UCSD-AML1 (cell line): ENCODE results near the gene CCR3.

ENCODE experiments used
- DNase-seq: peaks from one replicate; lab custom pipeline; 2025; ENCODE audit not compliant: unreplicated experiment; lab: John Stamatoyannopoulos, UW

Gene CCR3

DNA sequence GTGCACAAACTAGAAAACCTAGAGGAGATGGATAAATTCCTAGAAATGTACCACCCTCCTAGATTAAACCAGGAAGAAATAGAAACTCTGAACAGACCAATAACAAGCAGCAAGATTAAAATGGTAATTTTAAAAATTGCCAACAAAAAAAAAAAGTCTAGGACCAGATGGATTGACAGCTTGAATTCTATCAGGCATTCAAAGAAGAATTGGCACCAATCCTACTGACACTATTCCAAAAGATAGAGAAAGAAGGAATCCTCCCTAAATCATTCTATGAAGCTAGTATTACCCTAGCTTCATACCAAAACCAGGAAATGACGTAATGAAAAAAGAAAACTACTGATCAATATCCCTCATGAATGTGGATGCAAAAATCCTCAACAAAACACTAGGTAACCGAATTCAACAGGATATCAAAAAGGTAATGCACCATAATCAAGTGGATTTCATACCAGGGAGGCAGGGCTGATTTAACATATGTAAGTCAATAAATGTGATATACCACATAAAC, 24.0 kb upstream of the CCR3 start:
- no peak for DNase-seq

DNA sequence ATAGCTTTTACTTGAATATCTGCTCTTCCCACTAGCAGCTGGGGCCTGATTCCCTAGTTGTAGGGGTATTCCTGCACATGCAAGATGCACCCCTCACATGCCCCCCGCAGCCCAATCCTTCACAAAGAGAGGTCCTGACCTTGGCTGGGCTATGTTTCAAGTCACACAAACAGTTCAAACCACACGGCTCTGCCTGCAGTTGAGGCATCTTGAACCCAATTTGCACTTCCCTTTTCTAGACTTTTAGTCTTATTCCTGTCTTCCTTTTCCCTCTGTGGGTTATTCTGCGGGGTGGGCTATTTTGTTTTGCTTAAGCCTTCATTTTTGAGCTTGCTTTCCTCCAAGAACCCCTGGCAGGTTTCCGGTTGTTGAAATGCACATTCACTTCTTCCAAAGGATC, 20.9 kb upstream of the CCR3 start:
- DNase-seq, result peak; percentile 55

DNA sequence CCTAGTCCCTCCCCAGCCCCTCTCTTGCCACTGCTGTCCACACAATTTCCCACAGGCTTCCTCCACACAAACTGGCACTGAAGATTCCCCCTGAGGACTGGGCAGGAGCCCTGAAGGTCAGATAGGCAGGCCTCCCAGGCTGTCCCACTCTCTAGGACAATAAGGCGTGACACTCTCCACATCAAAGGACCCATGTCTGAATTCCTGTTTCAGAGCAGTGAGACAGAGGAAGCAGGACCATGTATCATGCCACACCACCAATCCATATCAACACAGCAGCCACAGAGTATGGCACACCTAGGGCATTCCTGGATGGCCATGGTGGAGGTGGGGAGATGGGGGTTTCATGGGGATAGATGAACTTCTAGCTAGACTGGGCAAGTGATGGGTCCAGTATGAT, 20.3 kb upstream of the CCR3 start:
- DNase-seq, result peak; percentile 55

DNA sequence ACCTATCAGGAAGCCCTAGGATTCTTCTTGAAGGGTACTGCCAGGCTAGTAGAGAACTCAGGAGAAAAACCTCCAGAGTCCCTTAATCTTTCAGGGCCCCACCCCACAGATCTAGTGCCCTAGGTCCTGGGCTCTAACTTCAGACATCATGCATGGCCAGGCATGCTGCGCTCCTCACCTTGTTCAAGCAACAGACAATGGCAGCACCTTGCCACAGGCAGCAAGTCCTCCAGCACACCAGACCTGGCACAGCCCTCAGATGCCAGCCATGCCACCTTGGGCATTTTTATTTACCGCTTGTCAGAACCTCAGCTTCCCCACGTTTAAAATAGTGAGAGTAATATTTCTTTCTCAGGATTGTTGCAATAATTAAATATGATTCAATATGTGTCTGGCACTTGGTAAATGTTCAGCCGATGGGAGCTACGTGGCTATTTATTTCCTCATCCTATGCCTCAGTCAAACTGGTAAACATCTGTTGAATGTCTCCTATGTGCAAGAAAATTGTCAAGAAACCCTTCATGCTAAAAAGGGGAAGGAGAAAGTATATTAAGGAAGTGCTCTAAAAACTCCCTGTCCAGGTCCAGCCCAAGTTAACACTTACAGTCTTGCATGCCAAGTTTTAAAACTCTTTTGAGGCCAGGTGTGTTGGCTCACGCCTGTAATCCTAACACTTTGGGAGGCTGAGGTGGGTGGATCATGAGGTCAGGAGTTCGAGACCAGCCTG, 19.7 kb upstream of the CCR3 start:
- no peak for DNase-seq

DNA sequence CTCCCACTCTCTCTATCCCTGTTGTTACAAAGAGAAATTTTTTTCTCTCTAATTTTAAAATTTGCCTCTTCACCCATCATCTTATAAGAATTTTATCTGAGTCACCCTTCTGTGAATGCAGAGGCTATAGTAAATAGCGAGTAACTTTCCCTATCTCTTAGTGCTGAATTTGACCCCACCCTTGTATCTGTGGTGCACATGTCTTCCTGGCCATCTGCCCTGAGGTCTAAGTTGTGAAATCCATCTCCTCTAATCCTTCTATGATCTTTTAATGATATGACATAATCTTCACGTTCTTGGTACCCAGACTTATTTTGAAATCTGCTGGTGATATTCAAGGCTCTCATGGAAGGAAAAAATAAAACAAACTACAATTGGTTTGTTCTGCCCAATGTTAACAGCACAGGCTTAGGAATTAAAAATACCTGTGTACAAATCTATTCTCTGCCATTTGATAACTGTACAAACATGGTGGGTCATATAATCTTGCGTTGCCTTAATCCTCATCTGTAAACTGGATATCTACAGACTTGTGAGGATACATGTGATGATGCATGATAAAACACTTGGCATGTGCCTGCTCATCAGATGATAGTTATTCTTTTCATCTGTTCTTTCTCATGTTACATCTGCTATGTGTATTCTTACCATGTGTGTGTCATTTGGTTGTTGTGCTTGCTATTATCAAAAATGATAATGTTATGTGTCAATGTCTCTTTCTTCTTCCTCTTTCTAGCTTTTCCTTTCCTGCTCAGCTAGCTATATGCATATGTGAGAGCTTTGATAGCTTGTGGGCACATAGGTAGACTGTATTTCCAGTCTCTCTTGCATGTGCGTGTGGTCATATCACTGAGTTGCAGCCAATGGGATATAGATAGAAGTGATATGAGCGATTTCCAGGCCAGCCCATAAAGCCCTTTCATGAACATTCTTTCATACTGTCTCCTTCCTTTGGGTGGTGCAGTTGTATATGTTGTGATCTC, 13.7 kb upstream of the CCR3 start:
- no peak for DNase-seq

- no peak for DNase-seq
These were observed 10.9 kb upstream of the CCR3 start for GRCh38 chr3:46231323-46231722.

GRCh38 chr3:46233194-46233593, 9.1 kb upstream of the CCR3 start:
- peak; percentile 53 for DNase-seq

- no peak for DNase-seq
These were observed 6.8 kb upstream of the CCR3 start for GRCh38 chr3:46235425-46235824.

DNA sequence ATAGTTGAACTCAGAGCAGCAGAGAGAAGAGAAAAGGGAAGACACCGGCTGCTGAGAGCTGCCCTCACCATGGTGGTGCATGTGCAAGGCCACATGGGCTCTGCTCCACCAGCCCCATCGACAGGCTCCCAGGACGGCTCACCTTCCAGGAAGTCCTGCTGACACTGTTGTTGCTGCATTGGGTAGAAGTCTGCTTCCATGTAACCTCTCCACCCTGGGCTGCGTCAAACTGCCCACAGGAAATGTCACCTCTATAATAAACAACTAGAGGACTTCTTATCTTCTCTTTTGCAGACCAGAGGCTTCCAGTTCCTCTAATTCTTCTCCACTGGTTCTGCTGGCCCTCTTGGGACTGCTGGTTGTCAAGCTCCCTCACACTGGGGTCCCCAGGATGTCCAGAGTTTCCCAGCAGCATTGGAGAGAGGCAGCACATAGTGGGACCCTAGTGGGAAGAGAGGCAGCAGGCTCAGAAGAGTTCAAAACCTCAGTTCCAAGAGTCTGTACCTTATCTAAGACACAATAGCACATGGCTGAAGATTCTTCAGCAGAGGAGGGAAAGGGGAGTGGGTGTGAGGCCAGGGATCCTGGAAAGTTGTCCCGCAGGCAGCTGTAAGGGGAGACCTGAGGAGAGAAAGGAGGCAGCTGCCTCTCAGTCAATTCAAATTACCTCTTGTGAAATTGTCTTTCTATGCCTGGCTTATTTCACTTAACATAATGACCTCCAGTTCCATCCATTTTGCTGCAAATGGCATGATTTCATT, 5.8 kb upstream of the CCR3 start:
- DNase-seq, result peak; percentile 81

DNA sequence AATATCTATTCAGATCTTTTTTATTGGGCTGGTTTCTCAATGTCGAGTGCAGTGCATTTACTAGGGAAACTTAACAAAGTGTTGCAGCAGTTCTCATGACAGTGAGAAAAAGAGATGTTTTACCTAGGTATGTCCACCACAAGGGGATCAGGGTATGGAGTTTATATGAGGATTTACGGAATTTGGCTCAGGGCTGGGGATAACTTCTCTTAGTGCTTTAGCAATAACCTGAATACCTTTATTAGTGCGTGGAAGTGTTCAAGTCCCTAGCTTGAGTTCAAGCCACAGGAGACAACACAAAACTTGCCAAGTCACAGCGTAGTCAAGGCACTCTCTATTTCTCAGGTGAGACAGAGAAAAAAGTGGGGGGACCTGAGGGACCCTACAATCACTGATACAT, 3.9 kb upstream of the CCR3 start:
- no peak for DNase-seq

DNA sequence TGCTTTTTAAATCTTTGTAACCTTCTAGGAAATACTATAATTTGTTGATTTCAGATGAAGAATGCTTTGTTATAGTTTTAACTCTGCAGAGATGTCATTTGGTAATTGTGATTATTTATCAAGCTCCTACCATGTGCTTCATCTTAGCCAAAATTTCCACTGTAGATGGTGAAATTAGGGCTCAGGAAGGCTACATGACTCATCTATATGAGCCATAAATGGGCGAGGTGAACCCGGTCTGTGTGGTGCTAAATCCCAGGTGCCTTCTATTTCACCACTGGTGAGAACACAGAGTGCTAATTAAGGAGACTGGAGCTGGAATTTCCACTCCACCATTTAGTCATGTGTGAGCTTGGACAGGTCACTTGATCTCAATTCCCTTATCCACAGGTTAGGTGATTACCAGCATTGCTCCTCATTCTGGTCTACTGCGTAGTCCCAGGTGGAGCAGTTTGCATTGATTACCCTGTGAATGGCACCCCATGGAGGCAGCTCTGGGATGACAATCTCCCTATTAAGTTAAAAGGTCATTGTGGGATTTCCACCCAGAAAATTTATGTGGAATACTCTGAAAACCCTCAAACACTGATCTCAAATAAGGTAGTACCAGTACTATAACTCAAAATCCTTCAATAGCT, 2.8 kb upstream of the CCR3 start:
- no peak for DNase-seq

- no peak for DNase-seq
These were observed 2.3 kb upstream of the CCR3 start for GRCh38 chr3:46239952-46240351.

- no peak for DNase-seq
These were observed 1.3 kb downstream of the CCR3 start for GRCh38 chr3:46243560-46243959.

- DNase-seq, result no peak
These were observed 2.9 kb downstream of the CCR3 start for GRCh38 chr3:46245146-46245545.

GRCh38 chr3:46252980-46253379, 10.7 kb downstream of the CCR3 start:
- no peak for DNase-seq

DNA sequence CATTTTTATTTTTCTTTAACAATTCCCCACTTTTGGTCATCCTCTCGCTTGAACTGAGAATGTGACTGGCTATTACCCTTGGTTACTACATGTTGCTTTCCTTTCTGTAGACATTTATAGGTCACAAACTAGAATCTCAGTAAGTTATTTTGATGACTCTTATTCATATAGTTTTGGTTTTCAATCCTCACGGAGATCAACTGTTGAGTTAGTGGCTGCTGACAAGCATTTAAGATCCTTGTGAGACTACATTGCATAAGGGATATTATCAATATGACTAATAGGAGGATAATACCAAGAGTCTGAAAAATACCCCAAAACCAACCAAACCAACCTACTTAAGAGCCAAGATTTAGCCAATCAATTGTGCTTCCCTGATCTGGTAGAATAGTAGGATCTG, 16.3 kb downstream of the CCR3 start:
- DNase-seq, result no peak

GRCh38 chr3:46261926-46262594, 19.8 kb downstream of the CCR3 start:
- no peak for DNase-seq

DNA sequence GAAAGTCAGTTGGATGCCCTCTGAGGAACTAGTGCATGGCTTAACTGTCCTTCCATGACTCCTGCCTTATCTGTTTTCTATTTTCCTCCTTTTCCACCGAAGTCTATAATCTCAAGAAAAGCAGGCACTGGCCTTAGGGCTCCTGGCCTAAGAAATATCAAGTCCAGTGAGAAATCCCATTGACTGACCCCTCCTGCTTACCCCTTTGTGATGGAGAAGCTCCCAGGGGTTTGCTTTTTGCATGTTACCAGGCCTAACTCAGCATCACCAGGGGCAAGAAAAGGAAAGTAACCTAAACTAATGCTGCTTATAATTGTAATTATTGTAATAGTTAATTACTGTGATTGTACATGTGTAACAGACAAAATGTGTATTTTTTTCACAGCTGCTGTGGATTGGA, 21.7 kb downstream of the CCR3 start:
- DNase-seq, result no peak

DNA sequence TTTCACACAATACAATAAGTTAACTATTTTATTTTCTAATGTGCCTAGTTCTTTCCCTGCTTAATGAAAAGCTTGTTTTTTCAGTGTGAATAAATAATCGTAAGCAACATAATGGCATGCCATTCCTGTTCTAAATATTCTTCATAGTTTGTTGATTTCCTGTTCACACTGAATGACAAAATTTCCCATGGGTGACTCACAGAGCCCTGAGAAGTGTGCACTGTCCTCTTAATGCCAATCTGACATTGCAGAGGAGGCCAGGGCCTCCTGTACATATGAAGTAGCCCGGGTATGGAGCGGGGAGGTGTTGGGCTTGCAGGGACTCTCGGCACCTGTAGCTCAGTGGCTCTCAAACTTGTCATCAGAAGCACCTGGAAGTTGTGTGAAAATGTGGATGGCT, 24.3 kb downstream of the CCR3 start:
- DNase-seq, result no peak

- DNase-seq, result no peak
These were observed 27.3 kb downstream of the CCR3 start for GRCh38 chr3:46269556-46269955.
